Spleen (tissue), 11 donors: ENCODE data around the gene FAM181B. TPM values are rescaled to one million over a fixed set of nuclear protein-coding genes. Genes with fewer than 3 reads are reported as not detected.
"Not testable (repeated sequence)": the region's sequence is repeated elsewhere in the genome, so short reads cannot be mapped to it uniquely, and the experiment has no call there.

Source experiments
- DNase-seq: peaks from one replicate; pipeline ENCODE4 v3.0.0-alpha.2; 2020
- H3K27ac ChIP-seq, 8 donors: fragments of 200-600 bp; sonication (generic) in 7 of 8; 1 replicate in 4 of 8; 2 replicates in 4 of 8; pipeline versions ENCODE4 v1.5.0 to v1.8.0; 2016 to 2021; ENCODE audit warnings: inconsistent platforms in 4 of 8, mild to moderate bottlenecking in 4 of 8, moderate library complexity in 1 of 8
- H3K27me3 ChIP-seq, 7 donors: fragments of 200-600 bp; sonication (generic) in 6 of 7; replicated peaks in 1 of 7; 1 replicate in 4 of 7; 2 replicates in 3 of 7; pipeline versions ENCODE4 v1.5.0 to v1.8.0; 2016 to 2021; ENCODE audit warnings: inconsistent platforms in 3 of 7, mild to moderate bottlenecking in 1 of 7
- H3K36me3 ChIP-seq, 6 donors: fragments of 200-600 bp; sonication (generic) in 5 of 6; 1 replicate in 4 of 6; 2 replicates in 2 of 6; pipeline versions ENCODE4 v1.5.0 to v1.8.0; 2016 to 2021; ENCODE audit warnings: inconsistent platforms in 2 of 6
- H3K4me1 ChIP-seq, 6 donors: fragments of 200-600 bp; sonication (generic) in 5 of 6; 1 replicate in 3 of 6; 2 replicates in 3 of 6; pipeline versions ENCODE4 v1.5.0 to v1.8.0; 2016 to 2021; ENCODE audit warnings: inconsistent platforms in 3 of 6
- H3K4me3 ChIP-seq, 8 donors: fragments of 200-600 bp; sonication (generic) in 7 of 8; 1 replicate in 4 of 8; 2 replicates in 4 of 8; pipeline versions ENCODE4 v1.5.0 to v1.8.0; 2016 to 2021; ENCODE audit warnings: inconsistent platforms in 4 of 8, mild to moderate bottlenecking in 4 of 8, moderate library complexity in 2 of 8
- H3K9me3 ChIP-seq, 8 donors: fragments of 200-600 bp; sonication (generic) in 7 of 8; 1 replicate in 4 of 8; 2 replicates in 4 of 8; pipeline versions ENCODE4 v1.5.0 to v1.8.0; 2016 to 2021; ENCODE audit warnings: inconsistent platforms in 4 of 8
- CTCF ChIP-seq, 11 experiments: fragments of 200-600 bp in 7 of 11; fragments of 450-650 bp in 4 of 11; sonication (generic) in 4 of 11; IDR thresholded peaks in 8 of 11; conservative IDR thresholded peaks in 3 of 11; 1 replicate in 7 of 11; 2 replicates in 4 of 11; pipeline versions ENCODE4 v1.4.0 to v1.8.0; 2016 to 2021; ENCODE audit warnings: antibody characterized with exemption in 11 of 11, inconsistent platforms in 4 of 11, mild to moderate bottlenecking in 1 of 11
- POLR2A ChIP-seq, 3 donors: fragments of 450-650 bp; IDR thresholded peaks; one replicate each; pipeline ENCODE4 v1.5.1; 2017; ENCODE audit warnings: antibody characterized with exemption in 3 of 3, mild to moderate bottlenecking in 1 of 3
- POLR2AphosphoS5 ChIP-seq, 3 donors: sonication (generic); formaldehyde crosslinking; IDR thresholded peaks; one replicate each; pipeline ENCODE4 v1.5.1; 2017; ENCODE audit warnings: antibody characterized with exemption in 3 of 3
- WGBS, 5 donors: extraction: QIAGEN DNeasy Blood & Tissue Kit in 3 of 5; methylation state at CpG; one replicate each; pipeline versions ENCODE4 v1.1.5 to v1.1.7; 2013 to 2018; 5-methylcytosine and 5-hydroxymethylcytosine counted together
- intact Hi-C: fragments of 100-400 bp; cut with DNase I; formaldehyde crosslinking; loops from one replicate; pipeline ENCODE4 v1.15.0; 2023; ENCODE audit warnings: low total_unique reads
- polyA plus RNA-seq, 3 donors: library from polyadenylated mRNA; stranded (reverse); fragments of 200-250 nt; gene quantifications; one replicate each; pipeline ENCODE4 v1.2.1, GENCODE V29; 2013
- total RNA-seq, 7 donors: library from RNA; depleted of rRNA in 3 of 7; stranded (reverse); fragments of >200 nt in 3 of 7; fragmentation: NEBNext Ultra II Directional in 4 of 7; extraction: Animal tissue kit (Norgen Biotek cat#: 25700) in 4 of 7; gene quantifications; one replicate each; pipeline versions ENCODE4 v1.1.0 to v1.2.1, GENCODE V29; 2016 to 2021
- donor health status: healthy with polysubstance abuse.
- donor health status: DM: no; HTN: no; CAD: no; lungs with moderate emphysema.
- donor health status: DM: no; HTN: no; CAD: no.
- donor health status: Bipolar disorder and iron deficiency.
- donor health status: healthy.
- donor health status: DM: no; HTN: no; CAD: no.
- donor health status: DM: yes; HTN: yes; CAD: no.

The FAM181B gene
- total and polyA plus RNA-seq, 10 donors = 0.07 to 0.22 (median 0.09) TPM; not detected in 5

GRCh38 chr11:82703226-82703625 lies 30.4 kb downstream of the FAM181B start:
- intact Hi-C loops = no loop called here
- WGBS, 5 donors = 85 to 93% (median 88%) methylated on average over 2 of the region's 2 CpGs
- H3K4me1 ChIP-seq = no peaks in the 10 kb centered on the region
- DNase-seq = no peak
- H3K9me3 ChIP-seq = no peaks in the 10 kb centered on the region
- no peak for TF ChIP-seq CTCF (IDR thresholded peaks at IDR 0.05 in 8 of 11, conservative IDR thresholded peaks at IDR 0.05 in 3 of 11)
- TF ChIP-seq POLR2AphosphoS5 (IDR thresholded peaks at IDR 0.05) = no peak
- TF ChIP-seq POLR2A (IDR thresholded peaks at IDR 0.05) = no peak
- H3K4me3 ChIP-seq = no peak overlapping the region
- peaks cover 0 to 9% (median 0%) of the 10 kb centered on the region in 7 donors for H3K27me3 ChIP-seq
- no peaks in the 10 kb centered on the region for H3K36me3 ChIP-seq
- no peak overlapping the region for H3K27ac ChIP-seq

- DNase-seq = no peak
- H3K4me1 ChIP-seq = no peaks in the 10 kb centered on the region
- intact Hi-C loops = no loop called here
- 51 to 58% (median 53%) methylated on average over 7 of the region's 7 CpGs for WGBS, 5 donors
- no peak overlapping the region for H3K4me3 ChIP-seq
- no peak overlapping the region for H3K27ac ChIP-seq
- peaks cover 0 to 9% (median 0%) of the 10 kb centered on the region in 7 donors for H3K27me3 ChIP-seq
- no peaks in the 10 kb centered on the region for H3K9me3 ChIP-seq
- no peaks in the 10 kb centered on the region for H3K36me3 ChIP-seq
- TF ChIP-seq POLR2AphosphoS5 (IDR thresholded peaks at IDR 0.05) (no peak), POLR2A (IDR thresholded peaks at IDR 0.05) (no peak), CTCF (IDR thresholded peaks at IDR 0.05 in 8 of 11, conservative IDR thresholded peaks at IDR 0.05 in 3 of 11) (peak in 7 of 11 experiments; percentile 19 to 50 (median 45))
These were observed 31.7 kb downstream of the FAM181B start for GRCh38 chr11:82701847-82702520.

- Histone ChIP-seq H3K27ac (no peak overlapping the region), H3K9me3 (no peaks in the 10 kb centered on the region), H3K4me1 (no peaks in the 10 kb centered on the region), H3K27me3 (peaks cover 0 to 5% (median 0%) of the 10 kb centered on the region in 7 donors), H3K36me3 (no peaks in the 10 kb centered on the region), H3K4me3 (no peak overlapping the region)
- no peak for TF ChIP-seq POLR2A (IDR thresholded peaks at IDR 0.05)
- no peak for TF ChIP-seq POLR2AphosphoS5 (IDR thresholded peaks at IDR 0.05)
- TF ChIP-seq CTCF (IDR thresholded peaks at IDR 0.05 in 8 of 11, conservative IDR thresholded peaks at IDR 0.05 in 3 of 11) = no peak
- WGBS, 5 donors = 60 to 79% (median 70%) methylated on average over 6 of the region's 6 CpGs
- DNase-seq = no peak
- intact Hi-C loops = no loop called here
These were observed 34.9 kb downstream of the FAM181B start for GRCh38 chr11:82698576-82699352.

- Histone ChIP-seq H3K9me3 (no peaks in the 10 kb centered on the region), H3K4me3 (no peak overlapping the region), H3K27me3 (no peaks in the 10 kb centered on the region), H3K36me3 (no peaks in the 10 kb centered on the region), H3K4me1 (no peaks in the 10 kb centered on the region), H3K27ac (no peak overlapping the region)
- TF ChIP-seq POLR2A (IDR thresholded peaks at IDR 0.05) (no peak), CTCF (IDR thresholded peaks at IDR 0.05 in 8 of 11, conservative IDR thresholded peaks at IDR 0.05 in 3 of 11) (no peak), POLR2AphosphoS5 (IDR thresholded peaks at IDR 0.05) (no peak)
- intact Hi-C loops = no loop called here
- no peak for DNase-seq
These were observed 40.7 kb downstream of the FAM181B start for GRCh38 chr11:82692981-82693380.

GRCh38 chr11:82689347-82689746 lies 44.3 kb downstream of the FAM181B start:
- H3K9me3 ChIP-seq, H3K4me1 ChIP-seq, DNase-seq, H3K27ac ChIP-seq, H3K36me3 ChIP-seq, intact Hi-C loops: not testable (repeated sequence)
- H3K27me3 ChIP-seq = peaks cover 0 to 10% (median 0%) of the 10 kb centered on the region in 7 donors
- H3K4me3 ChIP-seq = peak overlapping the region in 1 of 8 donors; percentile 27
- WGBS, 5 donors = 92 to 99% (median 96%) methylated on average over 16 to 23 of the region's 23 CpGs
